Lung (tissue), 12 donors: ENCODE results near the gene STK33. TPM values are rescaled to one million over a fixed set of nuclear protein-coding genes. Genes with fewer than 3 reads are reported as not detected.

ENCODE experiments used
- ATAC-seq: fragments of 200-7000 bp; cut with Tn5 transposase; one replicate; pipeline ENCODE4 v1.9.1; 2020; ENCODE audit warnings: moderate number of reproducible peaks; ENCODE audit not compliant: insufficient read depth, low FRiP score
- DNase-seq, 3 donors: peaks; one replicate each; pipeline ENCODE4 v3.0.0-alpha.2; 2013 to 2017
- H3K27ac ChIP-seq, 2 donors: one replicate each; pipeline ENCODE4 v1.5.1; 2013; ENCODE audit warnings: mild to moderate bottlenecking in 2 of 2, moderate library complexity in 2 of 2, control low read depth in 1 of 2, inconsistent platforms in 1 of 2, low read depth in 1 of 2, low read length in 1 of 2
- H3K27me3 ChIP-seq, 3 donors: one replicate each; pipeline ENCODE4 v1.5.1; 2013; ENCODE audit warnings: low read length in 2 of 3; ENCODE audit not compliant: control insufficient read depth in 3 of 3, insufficient read depth in 3 of 3
- H3K36me3 ChIP-seq, 4 donors: one replicate each; pipeline ENCODE4 v1.5.1; 2013; ENCODE audit warnings: low read length in 4 of 4, mild to moderate bottlenecking in 1 of 4, moderate library complexity in 1 of 4; ENCODE audit not compliant: control insufficient read depth in 4 of 4, insufficient read depth in 4 of 4
- H3K4me1 ChIP-seq, 5 donors: one replicate each; pipeline ENCODE4 v1.5.1; 2013; ENCODE audit warnings: low read length in 5 of 5, mild to moderate bottlenecking in 2 of 5, moderate library complexity in 1 of 5; ENCODE audit not compliant: control insufficient read depth in 5 of 5, insufficient read depth in 5 of 5
- H3K4me3 ChIP-seq: one replicate; pipeline ENCODE4 v1.5.1; 2013; ENCODE audit warnings: mild to moderate bottlenecking, control low read depth, moderate library complexity
- H3K9ac ChIP-seq, 2 donors: one replicate each; pipeline ENCODE4 v1.5.1; 2013; ENCODE audit warnings: low read length in 2 of 2, control low read depth in 1 of 2; ENCODE audit not compliant: insufficient read depth in 1 of 2
- H3K9me3 ChIP-seq, 4 donors: one replicate each; pipeline ENCODE4 v1.5.1; 2013; ENCODE audit warnings: low read length in 3 of 4, mild to moderate bottlenecking in 1 of 4, moderate library complexity in 1 of 4; ENCODE audit not compliant: control insufficient read depth in 4 of 4, insufficient read depth in 3 of 4
- WGBS, 2 donors: extraction: QIAGEN DNeasy Blood & Tissue Kit; methylation state at CpG; one replicate each; pipeline ENCODE4 v1.1.7; 2013; 5-methylcytosine and 5-hydroxymethylcytosine counted together
- polyA plus RNA-seq, 2 donors: library from polyadenylated mRNA; stranded (reverse); fragments of 200-250 nt; gene quantifications; one replicate each; pipeline ENCODE4 v1.2.1, GENCODE V29; 2013
- total RNA-seq, 2 donors: library from RNA; depleted of rRNA in 1 of 2; stranded (reverse); fragments of >200 nt in 1 of 2; gene quantifications; one replicate each; pipeline ENCODE4 v1.2.1, GENCODE V29; 2014 to 2021
- TF ChIP-seq, protein P1 (sequence below): IDR thresholded peaks from 2 replicates; pipeline ENCODE4 v1.5.1; 2012; ENCODE audit warnings: mild to moderate bottlenecking; ENCODE audit errors: control extremely low read depth, extremely low read depth
- donor health status: control.
- donor health status: control.
- donor health status: Bipolar disorder and iron deficiency.
- donor health status: healthy.
- donor health status: DM: yes; HTN: yes; CAD: no.

STK33 gene
- total and polyA plus RNA-seq, 4 donors, result 9.5 to 36.5 (median 20.4) TPM

DNA sequence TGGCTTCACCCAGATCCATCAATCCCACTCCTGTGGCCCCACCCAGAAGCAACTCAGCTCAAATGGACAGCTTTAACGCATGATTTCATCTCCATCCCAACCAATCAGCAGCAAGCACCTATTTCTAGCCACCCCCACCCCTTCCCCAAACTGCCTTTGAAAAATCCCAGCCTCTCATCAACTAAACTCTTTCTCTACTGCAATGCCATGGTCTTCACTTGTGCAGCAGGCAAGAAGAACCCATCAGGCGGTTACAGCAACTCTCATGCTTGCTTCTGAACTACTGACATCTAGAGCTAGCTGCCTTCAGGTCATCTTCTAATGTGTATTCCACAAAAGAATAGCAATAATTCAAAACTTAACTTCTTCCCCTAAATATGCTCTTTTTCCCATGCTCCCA is 42.1 kb upstream of the STK33 start:
- Histone ChIP-seq H3K27ac (no peak overlapping the region), H3K9me3 (peaks cover 0 to 3% (median 1%) of the 10 kb centered on the region in 4 donors), H3K4me1 (peaks cover 0 to 2% (median 0%) of the 10 kb centered on the region in 5 donors), H3K4me3 (no peak overlapping the region), H3K9ac (no peak overlapping the region), H3K27me3 (no peaks in the 10 kb centered on the region), H3K36me3 (peaks cover 3 to 35% (median 8%) of the 10 kb centered on the region in 4 donors)
- TF ChIP-seq, protein P1, sequence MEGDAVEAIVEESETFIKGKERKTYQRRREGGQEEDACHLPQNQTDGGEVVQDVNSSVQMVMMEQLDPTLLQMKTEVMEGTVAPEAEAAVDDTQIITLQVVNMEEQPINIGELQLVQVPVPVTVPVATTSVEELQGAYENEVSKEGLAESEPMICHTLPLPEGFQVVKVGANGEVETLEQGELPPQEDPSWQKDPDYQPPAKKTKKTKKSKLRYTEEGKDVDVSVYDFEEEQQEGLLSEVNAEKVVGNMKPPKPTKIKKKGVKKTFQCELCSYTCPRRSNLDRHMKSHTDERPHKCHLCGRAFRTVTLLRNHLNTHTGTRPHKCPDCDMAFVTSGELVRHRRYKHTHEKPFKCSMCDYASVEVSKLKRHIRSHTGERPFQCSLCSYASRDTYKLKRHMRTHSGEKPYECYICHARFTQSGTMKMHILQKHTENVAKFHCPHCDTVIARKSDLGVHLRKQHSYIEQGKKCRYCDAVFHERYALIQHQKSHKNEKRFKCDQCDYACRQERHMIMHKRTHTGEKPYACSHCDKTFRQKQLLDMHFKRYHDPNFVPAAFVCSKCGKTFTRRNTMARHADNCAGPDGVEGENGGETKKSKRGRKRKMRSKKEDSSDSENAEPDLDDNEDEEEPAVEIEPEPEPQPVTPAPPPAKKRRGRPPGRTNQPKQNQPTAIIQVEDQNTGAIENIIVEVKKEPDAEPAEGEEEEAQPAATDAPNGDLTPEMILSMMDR, result no peak
- 95 to 99% methylated on average over 2 of the region's 2 CpGs for WGBS, 2 donors
- DNase-seq (no peak), ATAC-seq (no peak)

- Histone ChIP-seq H3K4me3 (no peak overlapping the region), H3K36me3 (peaks cover 3 to 24% (median 6%) of the 10 kb centered on the region in 4 donors), H3K9ac (no peak overlapping the region), H3K27ac (no peak overlapping the region), H3K9me3 (peaks cover 0 to 3% (median 1%) of the 10 kb centered on the region in 4 donors), H3K27me3 (no peaks in the 10 kb centered on the region), H3K4me1 (peaks cover 0 to 2% (median 0%) of the 10 kb centered on the region in 5 donors)
- TF ChIP-seq, protein P1, result no peak
- 96 to 99% methylated on average over 6 of the region's 6 CpGs for WGBS, 2 donors
- ATAC-seq (no peak), DNase-seq (no peak)
Observed at GRCh38 chr11:8634498-8634897, 40.5 kb upstream of the STK33 start.

GRCh38 chr11:8631395-8632118 is 37.5 kb upstream of the STK33 start:
- H3K4me3 ChIP-seq, result no peak overlapping the region
- H3K4me1 ChIP-seq, result peaks cover 0 to 4% (median 0%) of the 10 kb centered on the region in 5 donors
- H3K36me3 ChIP-seq, result peaks cover 3 to 16% (median 4%) of the 10 kb centered on the region in 4 donors
- no peak overlapping the region for H3K27ac ChIP-seq
- DNase-seq (peak in 2 of 3 donors; percentile 44 to 68), ATAC-seq (no peak)
- peaks cover 0 to 3% (median 1%) of the 10 kb centered on the region in 4 donors for H3K9me3 ChIP-seq
- H3K27me3 ChIP-seq, result no peaks in the 10 kb centered on the region
- TF ChIP-seq, protein P1, result no peak
- WGBS, 2 donors, result 85 to 92% methylated on average over 6 of the region's 6 CpGs
- H3K9ac ChIP-seq, result no peak overlapping the region
